Effector memory CD4-positive, alpha-beta T cell (primary cell): ENCODE results near the gene ABCD4.

Experiments
- DNase-seq, 3 donors: peaks; one replicate each; pipeline ENCODE4 v3.0.0-alpha.2; 2020
- H3K27ac ChIP-seq: 2 replicates; pipeline ENCODE4 v1.7.0; 2013; ENCODE audit warnings: mild to moderate bottlenecking, low read length, moderate library complexity; ENCODE audit not compliant: insufficient read depth, poor library complexity, severe bottlenecking
- H3K27me3 ChIP-seq: replicated peaks from 2 replicates; pipeline ENCODE4 v1.7.0; 2013; ENCODE audit warnings: mild to moderate bottlenecking, low read length; ENCODE audit not compliant: insufficient read depth, control insufficient read depth, poor library complexity, severe bottlenecking
- H3K36me3 ChIP-seq: 2 replicates; pipeline ENCODE4 v1.7.0; 2013; ENCODE audit warnings: mild to moderate bottlenecking, low read length, moderate library complexity; ENCODE audit not compliant: control insufficient read depth, insufficient read depth
- H3K4me1 ChIP-seq: 2 replicates; pipeline ENCODE4 v1.7.0; 2013; ENCODE audit warnings: low read length, mild to moderate bottlenecking; ENCODE audit not compliant: control insufficient read depth, insufficient read depth, poor library complexity, severe bottlenecking
- H3K4me3 ChIP-seq: 2 replicates; pipeline ENCODE4 v1.7.0; 2013; ENCODE audit warnings: low read length, low read depth, mild to moderate bottlenecking; ENCODE audit not compliant: insufficient read depth, poor library complexity, severe bottlenecking
- H3K9me3 ChIP-seq: 2 replicates; pipeline ENCODE4 v1.7.0; 2013; ENCODE audit warnings: mild to moderate bottlenecking, low read length, moderate library complexity; ENCODE audit not compliant: control insufficient read depth

Gene ABCD4

GRCh38 chr14:74261288-74261687 lies 41.4 kb downstream of the ABCD4 start:
- Histone ChIP-seq H3K4me1 (peaks cover 12% of the 10 kb centered on the region), H3K9me3 (no peaks in the 10 kb centered on the region), H3K27me3 (peaks cover 8% of the 10 kb centered on the region), H3K36me3 (no peaks in the 10 kb centered on the region), H3K27ac (no peak overlapping the region), H3K4me3 (no peak overlapping the region)
- no peak for DNase-seq

GRCh38 chr14:74260525-74261233 lies 42.1 kb downstream of the ABCD4 start:
- H3K27me3 ChIP-seq = peaks cover 8% of the 10 kb centered on the region
- peaks cover 12% of the 10 kb centered on the region for H3K4me1 ChIP-seq
- no peaks in the 10 kb centered on the region for H3K36me3 ChIP-seq
- no peak overlapping the region for H3K27ac ChIP-seq
- H3K4me3 ChIP-seq = no peak overlapping the region
- DNase-seq = no peak
- no peaks in the 10 kb centered on the region for H3K9me3 ChIP-seq

DNA sequence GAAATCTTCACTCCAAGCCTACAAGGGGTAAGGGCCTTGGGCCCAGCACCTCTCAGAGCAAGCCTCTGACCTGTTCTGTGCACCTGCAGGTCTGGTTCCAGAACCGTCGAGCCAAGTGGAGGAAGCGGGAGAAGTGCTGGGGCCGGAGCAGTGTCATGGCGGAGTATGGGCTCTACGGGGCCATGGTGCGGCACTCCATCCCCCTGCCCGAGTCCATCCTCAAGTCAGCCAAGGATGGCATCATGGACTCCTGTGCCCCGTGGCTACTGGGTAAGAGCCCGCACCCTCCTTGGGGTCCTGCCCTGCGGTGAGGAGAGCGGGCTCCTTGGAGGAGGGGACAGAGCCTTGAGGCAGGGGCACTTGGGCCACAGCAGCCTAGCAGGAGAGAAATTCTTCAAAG lies 43.2 kb downstream of the ABCD4 start:
- no peak for DNase-seq
- no peak overlapping the region for H3K4me3 ChIP-seq
- H3K27me3 ChIP-seq = peaks cover 8% of the 10 kb centered on the region
- H3K9me3 ChIP-seq = no peaks in the 10 kb centered on the region
- H3K4me1 ChIP-seq = peaks cover 12% of the 10 kb centered on the region
- no peak overlapping the region for H3K27ac ChIP-seq
- no peaks in the 10 kb centered on the region for H3K36me3 ChIP-seq

DNA sequence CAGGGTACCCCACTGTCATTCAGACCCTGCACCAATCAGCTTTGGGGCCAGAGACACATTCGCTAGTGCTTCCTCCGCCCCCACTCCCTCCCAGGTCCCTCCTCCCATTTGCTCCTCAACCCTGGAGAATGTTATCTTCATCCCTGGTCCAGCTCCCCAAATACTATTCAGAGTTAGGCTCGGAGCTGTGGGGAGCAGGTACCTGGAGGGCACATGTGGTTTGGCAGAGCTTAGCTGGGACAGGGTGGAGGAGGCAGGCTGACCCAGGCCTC lies 44.0 kb downstream of the ABCD4 start:
- no peaks in the 10 kb centered on the region for H3K36me3 ChIP-seq
- no peak overlapping the region for H3K27ac ChIP-seq
- H3K27me3 ChIP-seq = peaks cover 8% of the 10 kb centered on the region
- H3K4me3 ChIP-seq = no peak overlapping the region
- H3K9me3 ChIP-seq = no peaks in the 10 kb centered on the region
- peaks cover 12% of the 10 kb centered on the region for H3K4me1 ChIP-seq
- no peak for DNase-seq

GRCh38 chr14:74257941-74258763 lies 44.6 kb downstream of the ABCD4 start:
- Histone ChIP-seq H3K9me3 (no peaks in the 10 kb centered on the region), H3K4me3 (peak overlapping the region; percentile 66), H3K27ac (no peak overlapping the region), H3K4me1 (peaks cover 12% of the 10 kb centered on the region), H3K36me3 (no peaks in the 10 kb centered on the region), H3K27me3 (peaks cover 8% of the 10 kb centered on the region)
- DNase-seq = no peak

DNA sequence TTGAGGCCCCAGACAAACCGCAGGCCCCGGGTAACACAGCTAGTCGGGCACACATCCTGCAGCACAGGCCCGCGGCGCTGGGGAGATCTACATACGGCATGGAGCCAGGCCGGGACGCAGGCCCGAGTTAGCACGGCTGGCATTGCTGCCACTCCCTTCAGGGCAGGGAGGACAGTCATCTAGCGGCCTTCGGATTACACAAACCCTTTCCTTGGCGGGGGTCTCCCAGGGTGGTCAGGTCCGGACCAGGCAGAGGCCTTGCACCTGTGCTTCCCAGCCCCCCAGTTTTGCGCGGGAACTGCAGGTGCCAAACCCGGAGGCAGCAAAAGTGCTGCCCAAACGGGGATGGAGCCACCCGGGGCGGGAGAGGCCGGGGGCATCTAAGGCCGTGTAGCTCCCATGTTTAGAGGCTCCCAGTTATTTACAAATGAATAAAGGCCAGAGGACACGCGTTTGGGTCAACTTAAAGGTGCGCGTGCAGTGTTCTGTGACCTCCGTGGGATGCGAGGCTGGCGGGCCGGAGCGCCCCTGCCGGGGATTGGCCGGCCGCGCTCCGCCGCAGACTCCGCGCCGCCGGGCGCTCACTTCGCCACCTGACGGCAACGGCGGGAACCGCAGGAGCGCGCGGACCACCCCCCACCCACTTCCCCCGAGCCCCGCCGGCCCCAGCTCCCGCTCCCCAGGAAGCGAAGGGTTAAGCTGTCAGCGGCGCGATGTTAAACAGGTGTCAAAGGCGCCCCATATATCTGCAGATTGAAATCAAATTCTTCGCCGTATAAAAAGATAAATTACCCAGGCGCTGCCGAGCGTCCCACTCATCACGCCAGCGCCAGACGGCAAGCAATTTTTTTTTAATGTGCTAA lies 45.4 kb downstream of the ABCD4 start:
- H3K4me3 ChIP-seq = peak overlapping the region; percentile 66
- no peaks in the 10 kb centered on the region for H3K9me3 ChIP-seq
- peaks cover 12% of the 10 kb centered on the region for H3K4me1 ChIP-seq
- no peak overlapping the region for H3K27ac ChIP-seq
- peaks cover 8% of the 10 kb centered on the region for H3K27me3 ChIP-seq
- H3K36me3 ChIP-seq = no peaks in the 10 kb centered on the region
- peak; percentile 14 to 35 (median 30) for DNase-seq

DNA sequence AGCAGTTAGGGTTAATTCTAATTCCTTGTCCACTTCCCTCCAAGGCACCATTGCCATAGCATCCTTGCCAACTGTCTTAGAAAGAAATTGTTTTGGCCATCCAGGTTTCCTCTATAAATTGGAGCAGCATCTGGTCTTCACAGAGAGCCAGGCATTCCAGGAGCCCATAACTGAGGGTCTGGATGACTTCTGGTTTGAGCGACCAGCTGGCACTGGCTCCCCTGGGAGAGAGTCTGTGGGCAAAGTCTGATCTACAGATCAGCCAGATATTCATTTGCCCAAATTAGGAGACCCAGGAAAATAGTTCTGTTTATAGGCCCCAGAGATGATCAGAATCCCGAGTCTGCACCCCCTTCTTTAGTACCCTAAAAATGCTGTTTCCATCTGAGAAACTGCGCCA lies 47.5 kb downstream of the ABCD4 start:
- no peak for DNase-seq
- Histone ChIP-seq H3K4me3 (no peak overlapping the region), H3K36me3 (no peaks in the 10 kb centered on the region), H3K27ac (no peak overlapping the region), H3K4me1 (peaks cover 12% of the 10 kb centered on the region), H3K9me3 (no peaks in the 10 kb centered on the region), H3K27me3 (peaks cover 14% of the 10 kb centered on the region)

DNA sequence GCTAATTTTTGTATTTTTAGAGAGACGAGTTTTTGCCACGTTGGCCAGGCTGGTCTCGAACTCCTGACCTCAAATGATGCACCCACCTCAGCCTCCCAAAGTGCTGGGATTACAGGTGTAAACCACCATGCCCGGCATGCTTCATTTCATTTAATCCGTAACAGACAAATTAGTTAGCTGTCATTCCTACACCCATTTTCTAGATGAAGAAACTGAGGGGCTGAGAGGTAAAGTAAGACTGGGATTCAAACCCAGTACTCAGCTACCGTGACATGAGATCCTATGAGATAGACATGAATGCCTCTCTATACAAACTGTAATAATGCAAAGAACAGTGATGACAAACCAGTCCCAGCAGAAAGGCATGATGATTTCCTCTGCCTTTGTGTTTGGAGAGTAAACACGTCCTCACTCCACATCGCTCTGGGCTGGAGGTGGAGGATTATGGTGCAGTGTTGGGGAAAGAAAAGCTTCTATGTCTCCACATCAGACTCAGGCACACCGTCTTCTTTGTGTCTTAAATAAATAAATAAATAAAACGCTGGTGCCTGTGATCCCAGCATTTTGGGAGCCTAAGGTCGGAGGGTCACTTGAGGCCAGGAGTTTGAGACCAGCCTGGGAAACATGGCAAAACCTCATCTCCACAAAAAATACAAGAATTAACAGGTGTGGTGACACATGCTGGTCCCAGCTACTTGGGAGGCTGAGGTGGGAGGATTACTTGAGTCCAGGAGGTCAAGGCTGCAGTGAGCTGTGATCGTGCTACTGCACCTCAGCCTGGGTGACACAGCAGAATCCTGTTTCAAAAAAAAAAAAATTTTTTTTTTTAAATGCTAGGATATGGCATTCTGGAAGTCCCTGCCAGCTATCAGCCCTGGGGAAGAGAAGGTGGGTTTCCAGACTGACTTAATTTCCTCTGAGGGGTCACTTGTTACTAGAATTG lies 53.0 kb downstream of the ABCD4 start:
- DNase-seq = no peak
- Histone ChIP-seq H3K27ac (no peak overlapping the region), H3K9me3 (no peaks in the 10 kb centered on the region), H3K36me3 (no peaks in the 10 kb centered on the region), H3K27me3 (peaks cover 8% of the 10 kb centered on the region), H3K4me1 (no peaks in the 10 kb centered on the region), H3K4me3 (no peak overlapping the region)

- Histone ChIP-seq H3K9me3 (no peaks in the 10 kb centered on the region), H3K27me3 (peaks cover 22% of the 10 kb centered on the region)
Measured at GRCh38 chr14:74248017-74248416, 54.7 kb downstream of the ABCD4 start.

More at GRCh38 chr14:74248017-74248416, 54.7 kb downstream of the ABCD4 start:
- H3K36me3 ChIP-seq = no peaks in the 10 kb centered on the region
- H3K4me3 ChIP-seq = no peak overlapping the region
- no peaks in the 10 kb centered on the region for H3K4me1 ChIP-seq
- no peak for DNase-seq
- H3K27ac ChIP-seq = no peak overlapping the region
